GDM1 (cell line): Measurements from ENCODE around the gene OSBPL7.

Experiments
- DNase-seq: peaks from one replicate; lab custom pipeline; 2025; lab: John Stamatoyannopoulos, UW

The OSBPL7 gene

DNA sequence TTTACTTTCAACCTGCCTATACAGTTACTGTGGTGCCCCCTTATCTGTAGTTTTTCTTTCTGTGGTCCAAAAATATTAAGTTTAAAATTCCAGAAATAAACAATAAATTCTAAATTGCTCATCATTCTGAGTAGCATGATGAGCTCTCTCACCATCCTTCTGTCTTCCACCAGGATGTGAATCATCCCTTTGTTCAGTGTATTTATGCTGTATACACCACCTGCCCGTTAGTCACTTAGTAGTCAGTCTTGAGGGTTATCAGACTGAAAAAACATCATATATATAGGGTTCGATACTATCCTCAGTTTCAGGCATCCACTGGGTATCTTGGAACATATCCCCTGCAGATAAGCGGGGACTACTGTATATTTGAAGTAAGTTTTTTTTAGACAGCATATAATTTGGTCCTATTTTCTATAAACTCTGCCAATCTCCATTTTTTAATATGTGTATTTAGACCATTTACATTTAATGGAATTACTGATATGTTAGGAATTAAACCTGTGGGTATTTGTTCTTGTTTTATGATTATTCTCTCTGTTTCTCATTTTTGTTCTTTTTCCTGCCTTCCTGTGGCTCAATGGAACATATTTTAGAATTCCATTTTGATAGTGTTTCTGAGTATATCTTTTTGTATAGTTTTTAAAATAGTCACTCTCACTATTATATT is 57.5 kb downstream of the OSBPL7 start:
- no peak for DNase-seq

DNA sequence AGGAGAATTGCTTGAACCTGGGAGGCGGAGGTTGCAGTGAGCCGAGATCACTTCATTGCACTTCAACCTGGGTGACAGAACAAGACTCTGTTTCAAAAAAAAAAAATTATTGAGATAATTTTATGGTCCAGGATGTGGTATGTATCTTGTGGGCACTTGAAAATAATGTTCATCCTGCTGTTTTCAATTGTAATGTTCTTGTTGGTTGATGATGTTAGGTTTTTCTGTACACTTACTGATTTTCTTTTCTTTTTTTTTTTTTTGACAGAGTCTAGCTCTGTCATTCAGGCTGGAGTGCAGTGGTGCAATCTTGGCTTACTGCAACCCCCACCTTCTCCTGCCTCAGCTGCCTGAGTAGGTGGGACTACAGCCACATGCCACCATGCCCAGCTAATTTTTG is 58.9 kb downstream of the OSBPL7 start:
- no peak for DNase-seq

GRCh38 chr17:47760409-47761140 is 61.0 kb downstream of the OSBPL7 start:
- no peak for DNase-seq

DNA sequence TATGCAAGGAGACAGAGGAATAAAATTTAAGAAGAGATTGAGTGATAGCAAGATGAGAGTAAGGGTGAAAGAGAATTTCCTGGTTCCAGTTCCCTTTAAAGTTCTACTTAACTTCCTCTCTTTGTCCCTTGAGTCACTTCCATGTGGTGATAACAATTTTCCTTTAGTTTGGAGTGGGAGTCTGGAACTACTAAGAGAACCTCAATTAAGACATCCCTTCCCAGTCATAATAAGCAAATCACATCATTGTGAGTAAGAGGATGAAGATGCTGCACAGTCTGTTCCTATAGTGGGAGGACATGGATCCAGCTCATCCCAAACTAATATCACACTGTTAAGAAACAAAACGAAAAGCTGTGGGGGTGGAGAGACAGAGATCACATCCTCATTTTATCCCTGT is 64.2 kb downstream of the OSBPL7 start:
- no peak for DNase-seq
